Osteocyte (in vitro differentiated cells): ENCODE measurements around the gene CTNNBL1. TPM values are rescaled to one million over a fixed set of nuclear protein-coding genes. Genes with fewer than 3 reads are reported as not detected.

ENCODE experiments used
- DNase-seq: peaks from one replicate; pipeline ENCODE4 v3.0.0; 2021; ENCODE audit warnings: mixed read lengths; ENCODE audit not compliant: unreplicated experiment; ENCODE audit errors: extremely low spot score
- H3K27ac Mint-ChIP-seq: one replicate; pipeline ENCODE4 v1.8.0; 2021; ENCODE audit warnings: mild to moderate bottlenecking, mixed read lengths; ENCODE audit not compliant: unreplicated experiment
- H3K27me3 Mint-ChIP-seq: one replicate; pipeline ENCODE4 v1.8.0; 2021; ENCODE audit warnings: mixed read lengths; ENCODE audit not compliant: unreplicated experiment
- H3K36me3 Mint-ChIP-seq: one replicate; pipeline ENCODE4 v1.8.0; 2021; ENCODE audit warnings: mixed read lengths; ENCODE audit not compliant: unreplicated experiment
- H3K4me1 Mint-ChIP-seq: one replicate; pipeline ENCODE4 v1.8.0; 2021; ENCODE audit warnings: mixed read lengths; ENCODE audit not compliant: unreplicated experiment
- H3K4me3 Mint-ChIP-seq: one replicate; pipeline ENCODE4 v1.8.0; 2021; ENCODE audit warnings: mild to moderate bottlenecking, moderate library complexity, mixed read lengths; ENCODE audit not compliant: unreplicated experiment
- H3K9me3 Mint-ChIP-seq: one replicate; pipeline ENCODE4 v1.8.0; 2021; ENCODE audit warnings: mixed read lengths; ENCODE audit not compliant: unreplicated experiment
- total RNA-seq: library from RNA; stranded (reverse); gene quantifications from 2 replicates; pipeline ENCODE4 v1.2.1, GENCODE V29; 2021
- TF ChIP-seq, protein P1 (sequence below): fragments of 200-600 bp; sonication (generic); IDR thresholded peaks from 2 replicates; pipeline ENCODE4 v1.5.0; 2021; ENCODE audit warnings: antibody characterized with exemption, mild to moderate bottlenecking, moderate library complexity

Gene CTNNBL1
- total RNA-seq, 1 donor from 2014 or later, result 43.4 TPM

DNA sequence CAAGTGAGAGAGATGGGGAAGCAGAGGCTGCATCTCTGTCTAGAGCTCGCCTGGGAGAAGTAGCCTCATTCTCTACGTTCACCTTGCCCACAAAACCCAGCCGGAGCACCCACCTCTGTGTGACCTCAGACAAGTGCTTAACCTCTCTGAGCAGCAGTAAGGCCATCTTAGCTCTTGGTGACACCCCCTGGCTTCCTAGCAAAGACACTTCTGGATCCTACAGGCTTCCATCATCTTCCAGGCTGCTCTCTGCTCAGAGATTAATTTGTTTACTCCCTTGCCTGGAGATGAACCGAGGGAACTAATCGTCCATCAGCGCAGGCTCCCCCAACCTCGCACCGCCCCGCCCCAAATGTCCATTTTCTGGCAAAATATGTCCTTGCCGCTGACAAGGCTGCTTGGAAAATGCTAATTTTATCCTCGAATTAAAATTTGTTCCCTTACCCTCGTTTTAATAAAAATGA, 24.0 kb upstream of the CTNNBL1 start:
- peaks cover 17% of the 10 kb centered on the region for H3K4me1 Mint-ChIP-seq
- peaks cover 69% of the 10 kb centered on the region for H3K27me3 Mint-ChIP-seq
- no peaks in the 10 kb centered on the region for H3K9me3 Mint-ChIP-seq
- H3K4me3 Mint-ChIP-seq, result peak overlapping the region; percentile 72
- H3K36me3 Mint-ChIP-seq, result no peaks in the 10 kb centered on the region
- H3K27ac Mint-ChIP-seq, result no peak overlapping the region
- DNase-seq, result no peak
- TF ChIP-seq, protein P1, sequence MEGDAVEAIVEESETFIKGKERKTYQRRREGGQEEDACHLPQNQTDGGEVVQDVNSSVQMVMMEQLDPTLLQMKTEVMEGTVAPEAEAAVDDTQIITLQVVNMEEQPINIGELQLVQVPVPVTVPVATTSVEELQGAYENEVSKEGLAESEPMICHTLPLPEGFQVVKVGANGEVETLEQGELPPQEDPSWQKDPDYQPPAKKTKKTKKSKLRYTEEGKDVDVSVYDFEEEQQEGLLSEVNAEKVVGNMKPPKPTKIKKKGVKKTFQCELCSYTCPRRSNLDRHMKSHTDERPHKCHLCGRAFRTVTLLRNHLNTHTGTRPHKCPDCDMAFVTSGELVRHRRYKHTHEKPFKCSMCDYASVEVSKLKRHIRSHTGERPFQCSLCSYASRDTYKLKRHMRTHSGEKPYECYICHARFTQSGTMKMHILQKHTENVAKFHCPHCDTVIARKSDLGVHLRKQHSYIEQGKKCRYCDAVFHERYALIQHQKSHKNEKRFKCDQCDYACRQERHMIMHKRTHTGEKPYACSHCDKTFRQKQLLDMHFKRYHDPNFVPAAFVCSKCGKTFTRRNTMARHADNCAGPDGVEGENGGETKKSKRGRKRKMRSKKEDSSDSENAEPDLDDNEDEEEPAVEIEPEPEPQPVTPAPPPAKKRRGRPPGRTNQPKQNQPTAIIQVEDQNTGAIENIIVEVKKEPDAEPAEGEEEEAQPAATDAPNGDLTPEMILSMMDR, result no peak

DNA sequence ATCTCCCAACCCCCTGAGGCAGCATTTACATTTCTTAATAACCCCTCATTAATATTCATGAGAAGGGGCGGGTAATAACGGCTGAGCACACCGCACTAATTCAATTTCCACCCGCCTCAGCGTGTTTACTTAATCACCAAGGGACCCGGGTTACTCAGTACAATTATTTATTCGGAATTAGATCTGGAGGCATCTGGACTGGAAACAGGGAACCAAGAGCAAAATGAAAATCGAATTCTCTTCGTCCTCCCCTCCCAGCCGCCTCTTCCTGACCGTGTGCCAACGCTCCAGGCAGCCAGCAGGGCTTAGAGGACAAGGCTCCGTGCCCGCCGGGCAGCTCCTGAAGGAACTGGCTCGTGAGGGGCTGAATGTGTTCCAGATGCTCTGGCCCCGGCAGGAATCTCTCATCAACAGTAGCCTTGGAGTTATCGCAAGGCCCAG, 23.5 kb upstream of the CTNNBL1 start:
- H3K4me3 Mint-ChIP-seq, result peak overlapping the region; percentile 72
- H3K27me3 Mint-ChIP-seq, result peaks cover 70% of the 10 kb centered on the region
- H3K36me3 Mint-ChIP-seq, result no peaks in the 10 kb centered on the region
- no peaks in the 10 kb centered on the region for H3K9me3 Mint-ChIP-seq
- H3K4me1 Mint-ChIP-seq, result peaks cover 17% of the 10 kb centered on the region
- no peak overlapping the region for H3K27ac Mint-ChIP-seq
- TF ChIP-seq, protein P1, result no peak
- DNase-seq, result no peak

DNA sequence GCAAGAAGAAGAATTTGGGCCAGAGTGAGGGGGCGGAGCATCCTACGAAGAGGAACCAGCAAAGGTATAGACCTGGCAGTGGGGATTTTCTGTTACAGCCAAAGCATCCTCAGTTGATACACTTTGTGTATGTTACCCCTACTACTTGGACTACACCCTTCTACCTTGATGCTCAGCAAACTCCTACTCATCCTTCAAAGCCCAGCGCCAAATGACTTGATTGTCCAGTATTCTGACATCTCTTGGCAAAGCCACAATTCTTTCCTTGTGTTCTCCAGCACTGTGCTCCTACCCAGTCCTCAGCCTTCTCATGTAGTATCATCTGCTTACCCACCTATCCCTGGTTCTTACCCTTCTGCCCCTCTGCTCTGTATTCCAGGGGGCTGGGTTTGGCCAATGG, 21.7 kb upstream of the CTNNBL1 start:
- H3K4me3 Mint-ChIP-seq, result no peak overlapping the region
- H3K36me3 Mint-ChIP-seq, result no peaks in the 10 kb centered on the region
- DNase-seq, result no peak
- peaks cover 74% of the 10 kb centered on the region for H3K27me3 Mint-ChIP-seq
- TF ChIP-seq, protein P1, result no peak
- no peaks in the 10 kb centered on the region for H3K9me3 Mint-ChIP-seq
- H3K4me1 Mint-ChIP-seq, result peaks cover 17% of the 10 kb centered on the region
- H3K27ac Mint-ChIP-seq, result no peak overlapping the region

DNA sequence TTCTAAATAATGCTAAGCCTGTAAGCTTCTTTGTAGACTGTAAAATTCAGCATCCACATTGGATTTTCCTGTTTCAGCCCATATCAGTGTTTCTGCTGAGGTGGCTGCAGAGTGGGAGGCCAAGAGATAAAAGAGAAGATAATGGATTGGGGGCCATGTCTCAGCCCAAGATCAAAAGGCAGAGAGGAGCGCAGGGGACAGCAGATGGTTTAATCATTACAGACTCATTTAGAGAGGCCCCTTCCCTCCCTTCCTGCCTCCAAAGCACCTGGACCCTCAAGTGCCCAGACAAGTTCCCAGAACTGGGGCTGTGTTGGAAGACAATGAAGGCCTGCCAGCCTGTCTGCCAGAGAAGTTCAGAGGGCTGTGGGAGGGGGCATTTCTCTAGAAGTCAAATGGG, 20.4 kb upstream of the CTNNBL1 start:
- no peak overlapping the region for H3K4me3 Mint-ChIP-seq
- no peaks in the 10 kb centered on the region for H3K36me3 Mint-ChIP-seq
- no peak overlapping the region for H3K27ac Mint-ChIP-seq
- H3K9me3 Mint-ChIP-seq, result no peaks in the 10 kb centered on the region
- TF ChIP-seq, protein P1, result no peak
- H3K27me3 Mint-ChIP-seq, result peaks cover 82% of the 10 kb centered on the region
- DNase-seq, result no peak
- peaks cover 17% of the 10 kb centered on the region for H3K4me1 Mint-ChIP-seq

DNA sequence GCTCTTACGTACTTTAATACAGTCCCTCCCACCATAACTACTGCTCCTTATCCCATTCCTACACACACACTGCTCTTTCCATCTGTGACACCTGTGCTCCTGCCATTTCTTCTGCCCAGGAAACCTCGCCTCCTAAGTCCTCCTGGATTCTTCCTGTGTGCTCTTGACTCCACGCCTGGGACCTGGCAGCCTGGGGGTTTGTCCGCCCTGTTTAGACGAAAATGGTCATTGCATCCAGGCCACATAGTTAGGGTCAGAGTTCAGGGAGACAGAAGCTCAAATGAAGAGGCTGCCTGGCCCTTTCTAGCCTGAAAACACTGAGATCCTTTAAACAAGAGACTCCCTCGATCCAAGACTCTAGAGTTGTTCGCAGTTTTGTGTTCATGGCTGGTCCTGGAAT, 17.4 kb upstream of the CTNNBL1 start:
- Mint-ChIP-seq H3K36me3 (no peaks in the 10 kb centered on the region), H3K27me3 (peaks cover 64% of the 10 kb centered on the region)

More for the DNA sequence above, 17.4 kb upstream of the CTNNBL1 start:
- Mint-ChIP-seq H3K4me3 (no peak overlapping the region), H3K9me3 (no peaks in the 10 kb centered on the region), H3K4me1 (no peaks in the 10 kb centered on the region), H3K27ac (no peak overlapping the region)
- no peak for DNase-seq
- TF ChIP-seq, protein P1, result no peak
